H9 (cell line): ENCODE measurements around the gene CDH7. TPM values are rescaled to one million over a fixed set of nuclear protein-coding genes. Genes with fewer than 3 reads are reported as not detected.

ENCODE experiments used
- DNase-seq: peaks from one replicate; pipeline ENCODE4 v3.0.0-alpha.2; 2017
- H2AFZ ChIP-seq: one replicate; pipeline ENCODE4 v1.6.1; 2013; ENCODE audit warnings: mild to moderate bottlenecking, low read length, control low read depth, moderate library complexity
- H2AK5ac ChIP-seq: 2 replicates; pipeline ENCODE4 v1.6.1; 2013; ENCODE audit warnings: low read length, control low read depth, mixed read lengths; ENCODE audit not compliant: insufficient read length
- H2BK120ac ChIP-seq: one replicate; pipeline ENCODE4 v1.6.1; 2013; ENCODE audit warnings: low read depth, mild to moderate bottlenecking, low read length, control low read depth, inconsistent platforms; ENCODE audit not compliant: poor library complexity, severe bottlenecking
- H2BK12ac ChIP-seq: 2 replicates; pipeline ENCODE4 v1.6.1; 2013; ENCODE audit warnings: low read length, control low read depth, mixed read lengths, low read depth; ENCODE audit not compliant: insufficient read length
- H2BK15ac ChIP-seq: 2 replicates; pipeline ENCODE4 v1.6.1; 2013; ENCODE audit warnings: low read depth, low read length, control low read depth
- H2BK20ac ChIP-seq: one replicate; pipeline ENCODE4 v1.6.1; 2013; ENCODE audit warnings: low read depth, mild to moderate bottlenecking, low read length, control low read depth, inconsistent platforms; ENCODE audit not compliant: poor library complexity, severe bottlenecking
- H2BK5ac ChIP-seq: 2 replicates; pipeline ENCODE4 v1.6.1; 2013; ENCODE audit warnings: low read length, control low read depth, mixed read lengths; ENCODE audit not compliant: insufficient read length
- H3K14ac ChIP-seq: 2 replicates; pipeline ENCODE4 v1.6.1; 2013; ENCODE audit warnings: low read length, control low read depth; ENCODE audit not compliant: insufficient read depth
- H3K18ac ChIP-seq: 2 replicates; pipeline ENCODE4 v1.6.1; 2013; ENCODE audit warnings: low read depth, mild to moderate bottlenecking, mixed read lengths, low read length, control low read depth; ENCODE audit not compliant: insufficient read length
- H3K23ac ChIP-seq: 2 replicates; pipeline ENCODE4 v1.6.1; 2013; ENCODE audit warnings: low read length, control low read depth, mixed read lengths, low read depth; ENCODE audit not compliant: insufficient read length
- H3K23me2 ChIP-seq: 2 replicates; pipeline ENCODE4 v1.6.1; 2013; ENCODE audit warnings: low read depth, mild to moderate bottlenecking, mixed read lengths, low read length, control low read depth; ENCODE audit not compliant: insufficient read length, poor library complexity, severe bottlenecking
- H3K27ac ChIP-seq: 2 replicates; pipeline ENCODE4 v1.5.1; 2013; ENCODE audit warnings: low read length, control low read depth, mixed read lengths, low read depth; ENCODE audit not compliant: insufficient read length
- H3K27me3 ChIP-seq: 2 replicates; pipeline ENCODE4 v1.6.1; 2013; ENCODE audit warnings: low read length, control low read depth, inconsistent platforms; ENCODE audit not compliant: insufficient read depth
- H3K4ac ChIP-seq: 2 replicates; pipeline ENCODE4 v1.6.1; 2013; ENCODE audit warnings: low read depth, mild to moderate bottlenecking, control low read depth, inconsistent platforms, low read length, moderate library complexity
- H3K4me1 ChIP-seq: 2 replicates; pipeline ENCODE4 v1.6.1; 2013; ENCODE audit warnings: low read length, control low read depth, inconsistent platforms; ENCODE audit not compliant: insufficient read depth
- H3K4me2 ChIP-seq: 2 replicates; pipeline ENCODE4 v1.6.1; 2013; ENCODE audit warnings: low read length, control low read depth, mixed read lengths; ENCODE audit not compliant: insufficient read length, insufficient read depth
- H3K56ac ChIP-seq: 2 replicates; pipeline ENCODE4 v1.6.1; 2013; ENCODE audit warnings: low read depth, mild to moderate bottlenecking, mixed read lengths, low read length, control low read depth; ENCODE audit not compliant: insufficient read length
- H3K79me1 ChIP-seq: 2 replicates; pipeline ENCODE4 v1.6.1; 2013; ENCODE audit warnings: low read depth, mild to moderate bottlenecking, moderate library complexity, low read length, control low read depth, inconsistent platforms; ENCODE audit not compliant: insufficient read depth, poor library complexity, severe bottlenecking
- H3K79me2 ChIP-seq: 2 replicates; pipeline ENCODE4 v1.6.1; 2013; ENCODE audit warnings: low read length, control low read depth, inconsistent platforms; ENCODE audit not compliant: insufficient read depth
- H3K9ac ChIP-seq: 2 replicates; pipeline ENCODE4 v1.6.1; 2013; ENCODE audit warnings: low read length, control low read depth, mixed read lengths; ENCODE audit not compliant: insufficient read length; ENCODE audit errors: extremely low read depth
- H3K9me3 ChIP-seq: one replicate; pipeline ENCODE4 v1.6.1; 2013; ENCODE audit warnings: low read depth, low read length, inconsistent platforms; ENCODE audit not compliant: control insufficient read depth
- H3T11ph ChIP-seq: one replicate; pipeline ENCODE4 v1.6.1; 2013; ENCODE audit warnings: mild to moderate bottlenecking, low read length, control low read depth, inconsistent platforms
- H4K20me1 ChIP-seq: one replicate; pipeline ENCODE4 v1.6.1; 2013; ENCODE audit not compliant: control insufficient read depth, insufficient read length, insufficient read depth
- H4K5ac ChIP-seq: 2 replicates; pipeline ENCODE4 v1.6.1; 2013; ENCODE audit warnings: low read depth, mild to moderate bottlenecking, mixed read lengths, low read length, control low read depth; ENCODE audit not compliant: insufficient read length
- H4K8ac ChIP-seq: replicated peaks from 2 replicates; pipeline ENCODE4 v1.6.1; 2013; ENCODE audit warnings: low read length, control low read depth, mixed read lengths, low read depth; ENCODE audit not compliant: insufficient read length
- H4K91ac ChIP-seq: 2 replicates; pipeline ENCODE4 v1.6.1; 2013; ENCODE audit warnings: low read depth, mild to moderate bottlenecking, moderate library complexity, mixed read lengths, low read length, control low read depth; ENCODE audit not compliant: insufficient read length
- H3K27ac Mint-ChIP-seq, 3 experiments: 2 replicates in 2 of 3; 3 replicates in 1 of 3; pipeline ENCODE4 v1.8.0; 2020 to 2021; ENCODE audit warnings: mixed read lengths in 3 of 3, mild to moderate bottlenecking in 1 of 3, moderate library complexity in 1 of 3
- H3K27me3 Mint-ChIP-seq: 2 replicates; pipeline ENCODE4 v1.8.0; 2021; ENCODE audit warnings: low read depth, mild to moderate bottlenecking, moderate library complexity, mixed read lengths
- H3K36me3 Mint-ChIP-seq, 3 experiments: 2 replicates in 2 of 3; 3 replicates in 1 of 3; pipeline ENCODE4 v1.8.0; 2020 to 2021; ENCODE audit warnings: low read depth in 3 of 3, mixed read lengths in 3 of 3; ENCODE audit not compliant: insufficient read depth in 1 of 3
- H3K4me1 Mint-ChIP-seq, 2 experiments: 2 replicates each; pipeline ENCODE4 v1.8.0; 2020; ENCODE audit warnings: mixed read lengths in 2 of 2
- H3K4me3 Mint-ChIP-seq, 2 experiments: 2 replicates in 1 of 2; 3 replicates in 1 of 2; pipeline ENCODE4 v1.8.0; 2020 to 2021; ENCODE audit warnings: mild to moderate bottlenecking in 2 of 2, mixed read lengths in 2 of 2, moderate library complexity in 1 of 2
- H3K9me3 Mint-ChIP-seq, 2 experiments: 2 replicates in 1 of 2; 3 replicates in 1 of 2; pipeline ENCODE4 v1.8.0; 2020; ENCODE audit warnings: mild to moderate bottlenecking in 2 of 2, mixed read lengths in 2 of 2, moderate library complexity in 1 of 2
- WGBS: extraction: QIAGEN DNeasy Blood & Tissue Kit; methylation state at CpG from one replicate; pipeline ENCODE4 v1.1.7; 2013; ENCODE audit warnings: missing lambda C conversion rate, low lambda C conversion rate, mixed read lengths; ENCODE audit not compliant: insufficient read length; ENCODE audit errors: extremely low coverage; 5-methylcytosine and 5-hydroxymethylcytosine counted together
- total RNA-seq: library from RNA; stranded (reverse); gene quantifications from 2 replicates; pipeline ENCODE4 v1.2.1, GENCODE V29; 2021
- TF ChIP-seq, protein P1 (sequence below): fragments of 200-600 bp; sonication (generic); conservative IDR thresholded peaks from 3 replicates; pipeline ENCODE4 v1.8.0; 2021; ENCODE audit warnings: antibody characterized with exemption, mild to moderate bottlenecking

The CDH7 gene
- total RNA-seq, 1 experiment from 2014 or later = 0.13 TPM

DNA sequence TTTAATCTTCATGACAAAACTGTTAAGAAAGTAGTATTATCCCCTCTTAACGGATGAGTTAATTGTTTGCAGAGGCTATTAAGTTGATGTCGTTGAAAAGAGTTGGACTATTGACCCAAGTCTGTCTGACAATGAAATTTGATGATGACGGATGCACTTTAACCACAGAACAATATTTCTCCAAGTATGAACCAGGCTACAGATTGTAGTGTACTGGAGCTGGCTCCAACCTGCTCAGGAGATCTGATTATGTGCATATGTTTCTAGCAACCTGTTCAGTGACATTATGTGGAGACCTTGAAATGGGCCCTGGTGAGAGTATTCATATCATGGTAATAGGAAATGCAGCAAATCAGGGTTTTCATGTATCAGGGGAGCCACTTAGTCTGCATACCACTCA lies 174.1 kb downstream of the CDH7 start:
- Histone ChIP-seq H3K23me2 (no peaks in the 10 kb centered on the region), H3K79me2 (no peaks in the 10 kb centered on the region), H2BK120ac (no peak overlapping the region), H3K9me3 (no peaks in the 10 kb centered on the region), H3K14ac (no peak overlapping the region), H2BK12ac (no peak overlapping the region), H4K5ac (no peak overlapping the region), H3K18ac (no peak overlapping the region), H2AK5ac (no peak overlapping the region), H3K9ac (no peak overlapping the region), H3K56ac (no peak overlapping the region), H4K8ac (no peak overlapping the region), H2BK15ac (no peak overlapping the region), H4K91ac (no peak overlapping the region), H2AFZ (no peak overlapping the region), H4K20me1 (no peaks in the 10 kb centered on the region), H3K4ac (no peak overlapping the region), H3T11ph (no peak overlapping the region), H3K23ac (no peak overlapping the region), H2BK20ac (no peak overlapping the region), H3K27ac (no peak overlapping the region), H3K4me1 (no peaks in the 10 kb centered on the region), H3K79me1 (no peaks in the 10 kb centered on the region), H2BK5ac (no peak overlapping the region), H3K4me2 (no peak overlapping the region), H3K27me3 (no peaks in the 10 kb centered on the region)
- Mint-ChIP-seq H3K36me3 (no peaks in the 10 kb centered on the region), H3K9me3 (no peaks in the 10 kb centered on the region), H3K27ac (no peak overlapping the region), H3K27me3 (peaks cover 25% of the 10 kb centered on the region), H3K4me3 (no peak overlapping the region), H3K4me1 (no peaks in the 10 kb centered on the region)
- TF ChIP-seq, protein P1, sequence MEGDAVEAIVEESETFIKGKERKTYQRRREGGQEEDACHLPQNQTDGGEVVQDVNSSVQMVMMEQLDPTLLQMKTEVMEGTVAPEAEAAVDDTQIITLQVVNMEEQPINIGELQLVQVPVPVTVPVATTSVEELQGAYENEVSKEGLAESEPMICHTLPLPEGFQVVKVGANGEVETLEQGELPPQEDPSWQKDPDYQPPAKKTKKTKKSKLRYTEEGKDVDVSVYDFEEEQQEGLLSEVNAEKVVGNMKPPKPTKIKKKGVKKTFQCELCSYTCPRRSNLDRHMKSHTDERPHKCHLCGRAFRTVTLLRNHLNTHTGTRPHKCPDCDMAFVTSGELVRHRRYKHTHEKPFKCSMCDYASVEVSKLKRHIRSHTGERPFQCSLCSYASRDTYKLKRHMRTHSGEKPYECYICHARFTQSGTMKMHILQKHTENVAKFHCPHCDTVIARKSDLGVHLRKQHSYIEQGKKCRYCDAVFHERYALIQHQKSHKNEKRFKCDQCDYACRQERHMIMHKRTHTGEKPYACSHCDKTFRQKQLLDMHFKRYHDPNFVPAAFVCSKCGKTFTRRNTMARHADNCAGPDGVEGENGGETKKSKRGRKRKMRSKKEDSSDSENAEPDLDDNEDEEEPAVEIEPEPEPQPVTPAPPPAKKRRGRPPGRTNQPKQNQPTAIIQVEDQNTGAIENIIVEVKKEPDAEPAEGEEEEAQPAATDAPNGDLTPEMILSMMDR = no peak
- DNase-seq = no peak
- no CpG with 5 or more reads among the region's 3 CpGs for WGBS
